Spinal cord (tissue), 4 donors: ENCODE results near the gene CAPS. TPM values are rescaled to one million over a fixed set of nuclear protein-coding genes. Genes with fewer than 3 reads are reported as not detected.

ENCODE experiments used
- polyA plus RNA-seq, 2 donors: library from polyadenylated mRNA; unstranded; fragments of 120-200 nt; gene quantifications; one replicate each; pipeline ENCODE4 v1.2.1, GENCODE V29; 2013; ENCODE audit not compliant: insufficient read length in 2 of 2
- total RNA-seq, 2 donors: library from RNA; depleted of rRNA in 1 of 2; stranded (reverse); fragments of 120-200 nt in 1 of 2; fragments of >200 nt in 1 of 2; gene quantifications; one replicate each; pipeline versions ENCODE4 v1.2.3 to v1.2.4, GENCODE V29; 2013 to 2014

CAPS gene
- total and polyA plus RNA-seq, 4 donors, result 15.3 to 85.3 (median 49.4) TPM

Other genes starting within 250 kb of the CAPS start
- 10 to 100 TPM; 27.2 to 83.1 TPM for gene MICOS13, start 233.7 kb upstream of the CAPS start, total RNA-seq
- 10 to 100 TPM; 74.5 to 74.8 TPM for gene MICOS13, start 233.7 kb upstream of the CAPS start, polyA plus RNA-seq
- 10 to 100 TPM; 27.7 to 28.5 TPM for gene HSD11B1L, start 233.2 kb upstream of the CAPS start, total RNA-seq
- 10 to 100 TPM; 67.1 to 71.1 TPM for gene HSD11B1L, start 233.2 kb upstream of the CAPS start, polyA plus RNA-seq
- 1,000 to 10,000 TPM in 1 of 2 donors, 100 to 1,000 TPM in 1; 162 to 1,048 TPM for gene RPL36, start 224.0 kb upstream of the CAPS start, total RNA-seq
- 100 to 1,000 TPM; 682 to 689 TPM for gene RPL36, start 224.0 kb upstream of the CAPS start, polyA plus RNA-seq
- gene LONP1, start 194.1 kb upstream of the CAPS start, total RNA-seq, result 10 to 100 TPM; 29.8 to 45.2 TPM
- gene LONP1, start 194.1 kb upstream of the CAPS start, polyA plus RNA-seq, result 10 to 100 TPM; 72.6 to 79.7 TPM
- gene CATSPERD, start 193.6 kb upstream of the CAPS start, total RNA-seq, result 1 to 10 TPM in 1 of 2 donors, not detected in 1; 3.6 TPM
- 1 to 10 TPM in 1 of 2 donors, under 1 TPM in 1; 0.59 to 2.8 TPM for gene CATSPERD, start 193.6 kb upstream of the CAPS start, polyA plus RNA-seq
- 1 to 10 TPM in 1 of 2 donors, under 1 TPM in 1; 0.20 to 2.6 TPM for gene PRR22, start 129.5 kb upstream of the CAPS start, total RNA-seq
- 1 to 10 TPM; 3.9 to 4.1 TPM for gene PRR22, start 129.5 kb upstream of the CAPS start, polyA plus RNA-seq
- gene DUS3L, start 123.1 kb upstream of the CAPS start, total RNA-seq, result 10 to 100 TPM in 1 of 2 donors, 1 to 10 TPM in 1; 9.5 to 21.5 TPM
- gene DUS3L, start 123.1 kb upstream of the CAPS start, polyA plus RNA-seq, result 10 to 100 TPM; 22.9 to 31.0 TPM
- gene NRTN, start 109.2 kb upstream of the CAPS start, total RNA-seq, result under 1 TPM; 0.20 to 0.99 TPM
- gene NRTN, start 109.2 kb upstream of the CAPS start, polyA plus RNA-seq, result under 1 TPM; 0.38 to 0.53 TPM
- not detected for gene FUT6, start 74.6 kb upstream of the CAPS start, total RNA-seq
- under 1 TPM in 1 of 2 donors, not detected in 1; 0.21 TPM for gene FUT6, start 74.6 kb upstream of the CAPS start, polyA plus RNA-seq
- gene FUT3, start 62.8 kb upstream of the CAPS start, total RNA-seq, result not detected
- under 1 TPM; 0.26 to 0.32 TPM for gene FUT3, start 62.8 kb upstream of the CAPS start, polyA plus RNA-seq
- not detected for gene FUT5, start 43.7 kb upstream of the CAPS start, total RNA-seq
- gene FUT5, start 43.7 kb upstream of the CAPS start, polyA plus RNA-seq, result not detected
- gene NDUFA11, start 10.5 kb upstream of the CAPS start, total RNA-seq, result 100 to 1,000 TPM in 1 of 2 donors, 10 to 100 TPM in 1; 63.6 to 304 TPM
- 100 to 1,000 TPM; 254 to 262 TPM for gene NDUFA11, start 10.5 kb upstream of the CAPS start, polyA plus RNA-seq
- gene VMAC, start 9.4 kb upstream of the CAPS start, total RNA-seq, result 1 to 10 TPM; 5.3 to 9.8 TPM
- gene VMAC, start 9.4 kb upstream of the CAPS start, polyA plus RNA-seq, result 1 to 10 TPM; 4.7 to 8.5 TPM
- gene RANBP3, start 63.9 kb downstream of the CAPS start, total RNA-seq, result 10 to 100 TPM; 42.0 to 52.0 TPM
- gene RANBP3, start 63.9 kb downstream of the CAPS start, polyA plus RNA-seq, result 10 to 100 TPM; 74.1 to 88.6 TPM
- gene RFX2, start 196.2 kb downstream of the CAPS start, total RNA-seq, result 10 to 100 TPM in 1 of 2 donors, 1 to 10 TPM in 1; 5.7 to 14.2 TPM
- gene RFX2, start 196.2 kb downstream of the CAPS start, polyA plus RNA-seq, result 10 to 100 TPM; 14.4 to 18.8 TPM
- under 1 TPM; 0.17 to 0.40 TPM for gene ACSBG2, start 221.4 kb downstream of the CAPS start, total RNA-seq
- 1 to 10 TPM in 1 of 2 donors, under 1 TPM in 1; 0.51 to 2.5 TPM for gene ACSBG2, start 221.4 kb downstream of the CAPS start, polyA plus RNA-seq